ENCODE measurements around the gene HOXB1. TPM values are rescaled to one million over a fixed set of nuclear protein-coding genes. Genes with fewer than 3 reads are reported as not detected.

HOXB1 gene
- total RNA-seq, 1 donor from 2014 or later, result not detected

Other genes with a start within 250 kb of the HOXB1 start
- gene SKAP1, start 100.8 kb downstream of the HOXB1 start, total RNA-seq, result 20.9 TPM
- 2.3 TPM for gene HOXB2, start 14.1 kb upstream of the HOXB1 start, total RNA-seq
- gene HOXB4, start 47.3 kb upstream of the HOXB1 start, total RNA-seq, result 1.1 TPM
- 1.9 TPM for gene HOXB3, start 59.2 kb upstream of the HOXB1 start, total RNA-seq
- gene HOXB5, start 62.8 kb upstream of the HOXB1 start, total RNA-seq, result 0.55 TPM
- gene HOXB6, start 74.0 kb upstream of the HOXB1 start, total RNA-seq, result 0.83 TPM
- 0.50 TPM for gene HOXB7, start 80.0 kb upstream of the HOXB1 start, total RNA-seq
- 0.15 TPM for gene HOXB8, start 84.3 kb upstream of the HOXB1 start, total RNA-seq
- gene HOXB9, start 95.3 kb upstream of the HOXB1 start, total RNA-seq, result 0.13 TPM
- not detected for gene PRAC1, start 191.5 kb upstream of the HOXB1 start, total RNA-seq
- not detected for gene PRAC2, start 192.2 kb upstream of the HOXB1 start, total RNA-seq
- gene HOXB13, start 197.7 kb upstream of the HOXB1 start, total RNA-seq, result 0.08 TPM